Karpas-422 (cell line): ENCODE results near the gene MRPS15. TPM values are rescaled to one million over a fixed set of nuclear protein-coding genes. Genes with fewer than 3 reads are reported as not detected.
"Not testable (repeated sequence)": the region's sequence is repeated elsewhere in the genome, so short reads cannot be mapped to it uniquely, and the experiment has no call there.

Source experiments
- DNase-seq: peaks from one replicate; pipeline ENCODE4 v3.0.0-alpha.2; 2015
- H2AFZ ChIP-seq: fragments of 200-600 bp; sonication (generic); 2 replicates; pipeline ENCODE4 v1.6.1; 2014; ENCODE audit warnings: antibody characterized with exemption, low read length, mixed read lengths
- H3K27ac ChIP-seq: fragments of 200-600 bp; sonication (generic); 2 replicates; pipeline ENCODE4 v1.5.1; 2014; ENCODE audit warnings: mild to moderate bottlenecking, low read length, moderate library complexity
- H3K27me3 ChIP-seq: fragments of 200-600 bp; sonication (generic); 2 replicates; pipeline ENCODE4 v1.6.1; 2014; ENCODE audit warnings: low read length, mixed read lengths
- H3K36me3 ChIP-seq: fragments of 200-600 bp; sonication (generic); 2 replicates; pipeline ENCODE4 v1.6.1; 2014; ENCODE audit warnings: low read length, mixed read lengths; ENCODE audit not compliant: insufficient read depth
- H3K4me1 ChIP-seq: fragments of 200-600 bp; sonication (generic); 2 replicates; pipeline ENCODE4 v1.6.1; 2014; ENCODE audit warnings: mild to moderate bottlenecking, low read length, mixed read lengths
- H3K4me2 ChIP-seq: fragments of 200-600 bp; sonication (generic); 2 replicates; pipeline ENCODE4 v1.6.1; 2014; ENCODE audit warnings: low read length, low read depth, mild to moderate bottlenecking; ENCODE audit not compliant: poor library complexity, severe bottlenecking
- H3K4me3 ChIP-seq: fragments of 200-600 bp; sonication (generic); 2 replicates; pipeline ENCODE4 v1.5.1; 2014; ENCODE audit warnings: mild to moderate bottlenecking, antibody characterized with exemption, low read length, mixed read lengths
- H3K79me2 ChIP-seq: fragments of 200-600 bp; sonication (generic); 2 replicates; pipeline ENCODE4 v1.6.1; 2014; ENCODE audit warnings: mild to moderate bottlenecking, low read length, mixed read lengths
- H3K9ac ChIP-seq: fragments of 200-600 bp; sonication (generic); 2 replicates; pipeline ENCODE4 v1.6.0; 2014; ENCODE audit warnings: low read length
- H3K9me2 ChIP-seq: fragments of 200-600 bp; sonication (generic), shearing (Covaris generic); replicated peaks from 2 replicates; pipeline ENCODE4 v1.6.0; 2014; ENCODE audit warnings: mild to moderate bottlenecking, low read length, moderate library complexity; ENCODE audit not compliant: insufficient read depth
- H3K9me3 ChIP-seq: fragments of 300-700, 200-600 bp; sonication (generic); 2 replicates; pipeline ENCODE4 v1.6.1; 2014; ENCODE audit warnings: low read length, mixed read lengths
- H4K20me1 ChIP-seq: fragments of 200-600 bp; sonication (generic); 2 replicates; pipeline ENCODE4 v1.6.1; 2014; ENCODE audit warnings: mild to moderate bottlenecking, antibody characterized with exemption, low read length, low read depth; ENCODE audit not compliant: insufficient read depth
- total RNA-seq: library from RNA; depleted of rRNA; stranded (reverse); fragments of >200 nt; shearing (Covaris generic); gene quantifications from 2 replicates; pipeline ENCODE4 v1.2.3, GENCODE V29; 2014; ENCODE audit warnings: low replicate concordance

Gene MRPS15
- total RNA-seq, 1 experiment from 2014 or later, result 86.7 TPM

DNA sequence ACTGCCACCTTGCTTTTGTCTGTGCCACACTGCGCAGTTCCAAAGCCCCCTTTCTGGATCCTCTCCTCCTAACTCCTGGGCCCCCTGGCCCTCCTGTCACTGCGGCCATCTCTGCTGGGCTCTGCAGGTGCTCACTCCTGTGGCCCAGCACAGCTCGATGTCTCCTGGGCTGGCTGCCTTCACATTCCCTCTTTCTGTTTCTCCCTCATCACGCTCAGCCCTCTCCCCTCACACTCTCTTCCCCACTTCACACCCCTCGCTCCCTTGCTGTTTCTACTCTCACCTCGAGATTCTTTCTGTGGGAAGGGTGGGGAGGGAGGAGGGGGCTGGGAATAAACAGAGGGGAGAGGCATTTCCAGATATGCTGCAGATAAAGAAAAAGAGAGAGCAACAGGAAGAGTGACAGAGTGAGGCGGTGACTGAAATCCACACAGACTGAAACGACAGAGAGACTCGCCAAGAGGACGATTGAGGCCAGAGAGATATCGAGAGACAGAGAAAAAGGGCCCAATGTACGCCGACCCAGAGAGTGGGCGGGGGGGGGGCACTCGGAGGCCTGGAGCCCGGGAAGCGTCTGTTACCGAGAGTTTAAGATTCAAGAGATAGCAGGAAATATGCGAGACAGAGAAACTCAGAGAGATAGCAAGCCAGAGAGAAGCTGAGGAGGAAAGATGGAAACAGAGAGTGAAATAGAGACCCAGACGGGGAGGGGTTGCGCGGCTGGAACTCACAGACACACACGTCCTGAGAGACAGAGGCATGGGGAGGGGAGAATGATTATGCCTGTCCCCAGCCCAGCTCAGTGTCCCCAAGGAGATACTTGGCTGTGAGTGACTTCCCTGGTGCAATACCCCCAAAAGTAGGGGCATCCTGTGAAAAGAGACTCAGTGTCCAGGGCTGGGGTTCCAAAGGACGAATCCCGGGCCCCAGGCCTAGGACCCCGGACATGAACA is 17.9 kb upstream of the MRPS15 start:
- H3K9ac ChIP-seq, result no peak overlapping the region
- no peak overlapping the region for H2AFZ ChIP-seq
- H3K4me1 ChIP-seq, result peaks cover 12% of the 10 kb centered on the region

DNA sequence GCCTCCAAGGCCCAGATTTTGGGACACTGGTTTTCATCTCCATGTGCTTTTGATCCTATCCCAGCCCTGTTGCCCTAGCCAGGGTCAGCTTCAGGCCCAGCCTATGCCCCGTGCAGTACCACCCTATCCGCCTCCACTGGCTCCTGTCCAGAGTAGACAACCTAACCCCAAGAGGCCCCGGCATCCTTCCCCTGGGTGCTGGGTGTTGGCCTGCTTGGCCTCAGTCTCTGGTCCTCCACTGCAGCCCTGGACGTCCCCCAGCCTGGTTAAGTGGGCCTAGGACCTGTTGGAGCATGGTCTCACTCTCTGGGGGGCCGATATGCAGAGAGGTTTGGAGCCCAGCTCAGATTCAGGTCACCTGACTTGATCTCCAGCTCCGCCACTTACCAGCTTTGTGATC is 16.9 kb upstream of the MRPS15 start:
- H3K9ac ChIP-seq, result no peak overlapping the region
- H3K4me3 ChIP-seq, result no peak overlapping the region
- H3K79me2 ChIP-seq, result no peaks in the 10 kb centered on the region
- H3K9me3 ChIP-seq, result no peaks in the 10 kb centered on the region
- peaks cover 2% of the 10 kb centered on the region for H3K4me1 ChIP-seq
- no peaks in the 10 kb centered on the region for H3K9me2 ChIP-seq
- no peak overlapping the region for H3K4me2 ChIP-seq
- no peaks in the 10 kb centered on the region for H4K20me1 ChIP-seq
- no peaks in the 10 kb centered on the region for H3K27me3 ChIP-seq
- no peak overlapping the region for H3K27ac ChIP-seq
- no peak overlapping the region for H2AFZ ChIP-seq
- no peaks in the 10 kb centered on the region for H3K36me3 ChIP-seq
- no peak for DNase-seq

More for the DNA sequence above, 17.9 kb upstream of the MRPS15 start:
- Histone ChIP-seq H3K9me3 (no peaks in the 10 kb centered on the region), H3K9me2 (no peaks in the 10 kb centered on the region), H3K4me2 (no peak overlapping the region), H3K27me3 (no peaks in the 10 kb centered on the region), H3K27ac (no peak overlapping the region), H3K79me2 (no peaks in the 10 kb centered on the region), H3K4me3 (no peak overlapping the region), H4K20me1 (no peaks in the 10 kb centered on the region), H3K36me3 (no peaks in the 10 kb centered on the region)
- DNase-seq, result no peak

DNA sequence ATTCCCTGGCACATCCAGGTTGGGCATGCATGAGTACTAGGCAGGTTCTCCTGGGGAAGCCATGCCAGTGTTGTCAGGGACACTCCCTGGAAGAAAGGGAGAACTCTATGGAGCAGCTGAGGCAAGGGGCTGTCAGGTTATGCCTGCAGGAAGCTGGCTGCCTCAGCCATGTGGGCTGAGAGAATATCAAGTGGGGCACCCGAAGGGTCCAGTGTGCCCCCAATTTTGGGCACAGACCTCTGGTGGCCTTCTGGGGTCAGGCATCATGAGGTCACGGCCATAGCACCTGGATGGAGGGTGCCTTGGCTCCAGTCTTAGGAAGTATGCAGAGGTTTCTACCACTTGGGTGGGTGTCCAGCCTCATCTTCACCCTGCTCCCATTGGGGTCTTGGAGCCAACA is 16.0 kb upstream of the MRPS15 start:
- no peaks in the 10 kb centered on the region for H3K9me3 ChIP-seq
- no peaks in the 10 kb centered on the region for H3K9me2 ChIP-seq
- no peak for DNase-seq
- no peaks in the 10 kb centered on the region for H3K4me1 ChIP-seq
- no peak overlapping the region for H3K4me3 ChIP-seq
- no peaks in the 10 kb centered on the region for H3K27me3 ChIP-seq
- H3K9ac ChIP-seq, result no peak overlapping the region
- H3K27ac ChIP-seq, result no peak overlapping the region
- no peak overlapping the region for H3K4me2 ChIP-seq
- H3K79me2 ChIP-seq, result no peaks in the 10 kb centered on the region
- no peak overlapping the region for H2AFZ ChIP-seq
- H4K20me1 ChIP-seq, result no peaks in the 10 kb centered on the region
- H3K36me3 ChIP-seq, result no peaks in the 10 kb centered on the region

DNA sequence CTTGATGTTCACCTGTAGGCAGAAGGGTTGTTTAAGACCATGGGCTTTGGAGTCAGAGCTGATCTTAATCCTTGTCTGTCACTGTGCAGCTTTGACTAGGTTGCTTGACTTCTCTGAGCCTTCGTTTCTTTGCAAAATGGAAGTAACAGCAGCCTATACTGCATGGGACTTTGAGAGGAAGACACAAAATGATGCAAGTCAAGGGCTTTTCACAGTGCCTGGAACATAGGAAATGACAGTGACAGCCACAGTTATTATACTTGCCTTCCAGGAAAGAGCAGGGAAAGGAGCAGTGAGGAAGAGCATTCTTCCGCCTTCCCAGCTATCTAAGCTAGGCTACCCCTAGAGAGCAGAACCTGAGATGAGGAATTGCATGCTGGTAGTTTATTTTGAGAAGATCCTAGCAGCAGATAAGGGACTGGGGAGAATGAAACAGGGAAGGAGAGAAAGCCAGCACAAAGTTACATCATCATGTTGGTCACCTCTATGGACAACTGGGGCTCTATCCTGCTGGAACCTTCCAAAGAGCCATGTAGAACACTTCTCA is 15.4 kb upstream of the MRPS15 start:
- no peak overlapping the region for H3K9ac ChIP-seq
- no peaks in the 10 kb centered on the region for H3K27me3 ChIP-seq
- no peak overlapping the region for H3K27ac ChIP-seq
- no peak overlapping the region for H3K4me3 ChIP-seq
- no peaks in the 10 kb centered on the region for H3K36me3 ChIP-seq
- no peaks in the 10 kb centered on the region for H3K4me1 ChIP-seq
- DNase-seq, result no peak
- no peaks in the 10 kb centered on the region for H3K9me3 ChIP-seq
- H3K4me2 ChIP-seq, result no peak overlapping the region
- no peaks in the 10 kb centered on the region for H3K9me2 ChIP-seq
- no peak overlapping the region for H2AFZ ChIP-seq
- no peaks in the 10 kb centered on the region for H4K20me1 ChIP-seq
- H3K79me2 ChIP-seq, result no peaks in the 10 kb centered on the region

DNA sequence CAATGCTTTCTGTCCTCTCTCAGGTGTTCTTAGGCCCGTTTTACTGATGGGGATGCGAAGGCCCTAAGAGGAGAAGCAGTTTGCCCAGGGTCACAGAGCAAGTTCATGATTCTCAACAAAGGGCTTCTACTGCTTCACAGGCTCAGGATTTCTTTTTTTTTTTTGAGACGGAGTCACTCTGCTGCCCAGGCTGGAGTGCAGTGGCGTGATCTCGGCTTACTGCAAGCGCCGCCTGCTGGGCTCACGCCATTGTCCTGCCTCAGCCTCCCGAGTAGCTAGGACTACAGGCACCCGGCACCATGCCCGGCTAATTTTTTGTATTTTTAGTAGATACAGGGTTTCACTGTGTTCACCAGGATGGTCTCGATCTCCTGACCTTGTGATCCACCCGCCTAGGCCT is 13.4 kb upstream of the MRPS15 start:
- H3K27ac ChIP-seq, H3K4me1 ChIP-seq, H3K9ac ChIP-seq, H3K9me3 ChIP-seq, H3K36me3 ChIP-seq, H3K9me2 ChIP-seq, H3K27me3 ChIP-seq, H4K20me1 ChIP-seq, DNase-seq, H2AFZ ChIP-seq, H3K4me2 ChIP-seq, H3K79me2 ChIP-seq, H3K4me3 ChIP-seq: not testable (repeated sequence)

DNA sequence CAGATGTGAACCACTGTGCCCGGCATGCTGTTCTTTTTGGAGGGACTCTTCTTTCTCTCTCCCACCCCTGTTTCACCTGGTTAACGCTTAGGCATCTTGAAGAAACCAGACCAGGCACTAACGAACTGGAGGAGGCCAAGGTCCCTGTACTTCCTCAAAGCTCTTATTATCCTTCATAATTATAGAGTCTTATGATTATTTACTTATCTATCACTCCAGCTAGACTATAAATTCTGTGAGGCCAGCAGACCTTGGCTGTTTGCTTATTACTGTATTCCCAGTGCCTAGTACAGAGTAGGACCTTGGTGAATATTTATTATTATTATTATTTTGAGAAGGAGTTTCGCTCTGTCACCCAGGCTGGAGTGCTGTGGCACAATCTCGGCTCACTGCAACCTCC is 12.8 kb upstream of the MRPS15 start:
- Histone ChIP-seq H3K9ac (no peak overlapping the region), H3K4me2 (no peak overlapping the region), H3K27ac (no peak overlapping the region), H3K4me1 (peaks cover 1% of the 10 kb centered on the region), H3K9me2 (no peaks in the 10 kb centered on the region), H3K36me3 (no peaks in the 10 kb centered on the region), H2AFZ (no peak overlapping the region), H3K9me3 (no peaks in the 10 kb centered on the region), H3K27me3 (no peaks in the 10 kb centered on the region), H4K20me1 (no peaks in the 10 kb centered on the region), H3K4me3 (no peak overlapping the region), H3K79me2 (no peaks in the 10 kb centered on the region)
- DNase-seq, result no peak

DNA sequence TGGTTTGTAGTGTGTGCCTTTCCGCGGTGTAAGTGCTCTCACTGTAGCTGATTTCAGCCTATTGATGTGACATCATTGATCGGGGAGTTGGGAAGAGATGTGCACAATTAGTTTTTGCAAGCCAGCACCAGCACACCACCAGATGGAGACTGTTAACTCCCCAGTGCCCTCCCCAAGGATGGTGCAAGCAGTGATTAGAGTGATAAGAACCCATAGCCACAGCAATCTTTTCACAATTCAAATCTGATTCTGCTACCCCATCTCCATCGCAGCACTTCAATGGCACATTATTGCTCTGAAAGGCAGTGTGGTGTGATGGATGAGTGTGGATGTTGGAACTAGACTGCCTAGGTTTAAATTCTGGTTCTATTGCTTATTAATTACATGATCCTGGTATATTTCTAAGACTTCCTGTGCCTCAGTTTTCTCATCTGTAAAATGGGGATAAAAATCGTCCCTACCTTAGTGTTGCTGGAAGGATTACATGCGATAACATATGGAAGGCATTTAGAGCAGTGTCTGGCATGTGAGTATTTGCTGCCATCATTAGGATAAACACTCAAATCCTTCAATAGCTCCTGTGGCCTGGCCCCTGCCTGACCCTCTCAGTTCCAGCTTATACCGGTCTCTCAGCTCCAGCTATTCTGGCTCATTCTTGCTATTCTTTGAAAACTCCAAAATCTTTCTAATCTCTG is 11.9 kb upstream of the MRPS15 start:
- Histone ChIP-seq H4K20me1 (no peaks in the 10 kb centered on the region), H2AFZ (no peak overlapping the region), H3K9ac (no peak overlapping the region), H3K9me2 (no peaks in the 10 kb centered on the region), H3K36me3 (no peaks in the 10 kb centered on the region), H3K27me3 (no peaks in the 10 kb centered on the region), H3K9me3 (no peaks in the 10 kb centered on the region), H3K79me2 (no peaks in the 10 kb centered on the region), H3K4me1 (peaks cover 8% of the 10 kb centered on the region), H3K4me3 (no peak overlapping the region), H3K27ac (no peak overlapping the region), H3K4me2 (no peak overlapping the region)
- DNase-seq, result no peak

DNA sequence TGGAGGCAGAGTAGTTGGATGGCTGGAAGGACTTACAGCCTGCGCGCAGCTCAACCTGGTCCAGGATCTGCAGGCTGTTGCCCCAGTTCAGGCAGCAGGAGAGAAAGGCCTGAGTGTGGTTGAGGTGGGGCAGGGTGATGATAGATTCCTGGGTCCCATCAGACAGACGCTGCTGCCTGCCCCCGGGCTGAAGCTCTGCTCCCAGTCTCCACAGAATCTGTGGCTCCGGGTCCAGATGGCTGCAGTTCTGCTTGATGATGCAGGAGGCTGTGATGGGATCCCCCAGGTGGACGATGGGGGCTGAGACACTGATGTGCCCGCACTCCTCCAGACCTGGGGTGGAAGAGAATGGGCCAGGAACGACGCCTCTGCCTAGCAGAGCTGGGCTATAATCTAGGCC is 11.2 kb upstream of the MRPS15 start:
- no peak overlapping the region for H2AFZ ChIP-seq
- no peaks in the 10 kb centered on the region for H3K27me3 ChIP-seq
- H3K9me3 ChIP-seq, result no peaks in the 10 kb centered on the region
- H3K9me2 ChIP-seq, result no peaks in the 10 kb centered on the region
- no peaks in the 10 kb centered on the region for H3K36me3 ChIP-seq
- DNase-seq, result no peak
- no peak overlapping the region for H3K4me2 ChIP-seq
- H3K4me1 ChIP-seq, result peaks cover 8% of the 10 kb centered on the region
- no peak overlapping the region for H3K4me3 ChIP-seq
- no peaks in the 10 kb centered on the region for H3K79me2 ChIP-seq
- H3K27ac ChIP-seq, result no peak overlapping the region
- no peak overlapping the region for H3K9ac ChIP-seq
- no peaks in the 10 kb centered on the region for H4K20me1 ChIP-seq
